RWPE2 (cell line): ENCODE measurements around the gene FAM180A.

Experiments used
- ATAC-seq: fragments of 200-7000 bp; cut with Tn5 transposase; 3 replicates; pipeline ENCODE4 v1.9.1; 2021; ENCODE audit warnings: low read depth
- DNase-seq: peaks from one replicate; pipeline ENCODE4 v3.0.0-alpha.2; 2020; ENCODE audit warnings: low spot score
- H3K27ac ChIP-seq: fragments of 450-650 bp; 2 replicates; pipeline ENCODE4 v1.5.1; 2017; ENCODE audit warnings: mild to moderate bottlenecking; ENCODE audit not compliant: poor library complexity, severe bottlenecking
- H3K27me3 ChIP-seq: fragments of 250-450 bp; sonication (Bioruptor Pico); 2 replicates; pipeline ENCODE4 v1.5.1; 2021; ENCODE audit warnings: mild to moderate bottlenecking, moderate library complexity; ENCODE audit not compliant: insufficient read depth, poor library complexity, severe bottlenecking
- H3K36me3 ChIP-seq: fragments of 250-450 bp; sonication (Bioruptor Pico); 2 replicates; pipeline ENCODE4 v1.5.1; 2020; ENCODE audit warnings: low read depth, mild to moderate bottlenecking, moderate library complexity
- H3K4me1 ChIP-seq: fragments of 250-450 bp; sonication (Bioruptor Pico); 2 replicates; pipeline ENCODE4 v1.5.1; 2021; ENCODE audit warnings: mild to moderate bottlenecking, moderate library complexity; ENCODE audit not compliant: insufficient read depth, poor library complexity, severe bottlenecking
- H3K4me3 ChIP-seq: fragments of 250-450 bp; sonication (Bioruptor Pico); 2 replicates; pipeline ENCODE4 v1.5.1; 2021; ENCODE audit warnings: mild to moderate bottlenecking, moderate library complexity; ENCODE audit not compliant: severe bottlenecking
- H3K9me3 ChIP-seq: fragments of 250-450 bp; sonication (Bioruptor Pico); 2 replicates; pipeline ENCODE4 v1.5.1; 2021; ENCODE audit warnings: mild to moderate bottlenecking, moderate library complexity; ENCODE audit not compliant: severe bottlenecking
- CTCF ChIP-seq: fragments of 450-650 bp; IDR thresholded peaks from one replicate; pipeline ENCODE4 v1.5.1; 2017; ENCODE audit warnings: mild to moderate bottlenecking, moderate library complexity; ENCODE audit not compliant: poor library complexity, severe bottlenecking

FAM180A gene

GRCh38 chr7:135684136-135684535 is 64.5 kb downstream of the FAM180A start:
- DNase-seq (no peak), ATAC-seq (peak; percentile 70)
- Histone ChIP-seq H3K9me3 (no peaks in the 10 kb centered on the region), H3K4me1 (peaks cover 28% of the 10 kb centered on the region), H3K27me3 (no peaks in the 10 kb centered on the region), H3K4me3 (no peak overlapping the region), H3K27ac (peak overlapping the region; percentile 76), H3K36me3 (no peaks in the 10 kb centered on the region; the same call in 1 of the 2 replicates)
- no peak for TF ChIP-seq CTCF

- no peak for DNase-seq
- TF ChIP-seq CTCF: no peak
- ATAC-seq: peak; percentile 37
- peak overlapping the region; percentile 76 for H3K27ac ChIP-seq
- H3K4me3 ChIP-seq: no peak overlapping the region
- peaks cover 34% of the 10 kb centered on the region for H3K4me1 ChIP-seq
- no peaks in the 10 kb centered on the region for H3K9me3 ChIP-seq
- H3K27me3 ChIP-seq: no peaks in the 10 kb centered on the region
- no peaks in the 10 kb centered on the region for H3K36me3 ChIP-seq
Measured at GRCh38 chr7:135683609-135684008, 65.0 kb downstream of the FAM180A start.

GRCh38 chr7:135682191-135682590 is 66.4 kb downstream of the FAM180A start:
- DNase-seq: no peak
- peaks cover 48% of the 10 kb centered on the region for H3K4me1 ChIP-seq
- H3K4me3 ChIP-seq: no peak overlapping the region
- H3K27me3 ChIP-seq: no peaks in the 10 kb centered on the region
- no peaks in the 10 kb centered on the region; the same call in 1 of the 2 replicates for H3K36me3 ChIP-seq
- no peaks in the 10 kb centered on the region for H3K9me3 ChIP-seq
- no peak for ATAC-seq
- TF ChIP-seq CTCF: no peak
- peak overlapping the region; percentile 76 for H3K27ac ChIP-seq

- DNase-seq (no peak), ATAC-seq (no peak)
- no peak overlapping the region for H3K4me3 ChIP-seq
- H3K27me3 ChIP-seq: no peaks in the 10 kb centered on the region
- no peak for TF ChIP-seq CTCF
- H3K9me3 ChIP-seq: no peaks in the 10 kb centered on the region
- H3K4me1 ChIP-seq: peaks cover 49% of the 10 kb centered on the region
- H3K36me3 ChIP-seq: no peaks in the 10 kb centered on the region; the same call in 1 of the 2 replicates
- peak overlapping the region; percentile 76 for H3K27ac ChIP-seq
Measured at GRCh38 chr7:135681762-135682161, 66.9 kb downstream of the FAM180A start.
